GM04504 (cell line): Measurements from ENCODE around the gene KIAA1586.

Experiments used
- DNase-seq: peaks from one replicate; pipeline ENCODE4 v3.0.0-alpha.2; 2012; ENCODE audit warnings: low read depth

Gene KIAA1586

DNA sequence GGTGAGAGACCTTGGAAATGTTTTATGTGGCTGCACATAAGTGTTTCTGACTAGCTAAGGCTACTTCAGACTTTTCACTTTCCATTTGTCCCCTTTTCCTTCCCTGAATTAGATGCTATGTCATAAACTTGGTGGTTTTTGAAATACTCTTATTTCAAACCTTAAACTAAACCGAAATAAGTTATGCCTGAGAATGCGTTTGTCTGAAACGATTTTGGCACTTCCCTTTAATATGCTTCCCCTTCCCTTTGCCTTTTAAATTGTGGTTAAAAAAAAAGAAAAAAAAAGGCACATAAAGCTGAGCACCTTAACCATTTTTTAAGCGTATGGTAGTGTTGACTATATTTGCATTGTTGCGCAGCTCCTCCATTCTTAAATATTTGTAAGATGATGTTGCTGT, 57.8 kb downstream of the KIAA1586 start:
- no peak for DNase-seq
